ENCODE measurements around the gene PDF. TPM values are rescaled to one million over a fixed set of nuclear protein-coding genes. Genes with fewer than 3 reads are reported as not detected.
A peak's percentile ranks its signal among the peaks of the same experiment; 100 is the strongest.

PDF gene
- total and polyA plus RNA-seq, 2 of the 13 experiments (the other 11 are each of a cell fraction or from before 2014, with no cell fraction given), result 12.4 to 48.8 TPM

GRCh38 chr16:69339289-69340094 is 9.1 kb upstream of the PDF start, which contains the start of the genes COG8 and NIP7 (continued):
- TF ChIP-seq NCOA2 (CRISPR knock-in tag; IDR thresholded peaks at IDR 0.05) (no peak; the same call in none of the 2 replicates), ZBTB44 (CRISPR knock-in tag; IDR thresholded peaks at IDR 0.05) (peak; percentile 39; the same call in 1 of the 2 replicates), ZNF580 (CRISPR knock-in tag; IDR thresholded peaks at IDR 0.05; ENCODE audit: borderline replicate concordance, low read depth) (peak; percentile 79), ZNF17 (CRISPR knock-in tag; IDR thresholded peaks at IDR 0.05) (no peak), ZNF331 (CRISPR knock-in tag; IDR thresholded peaks at IDR 0.05) (peak; percentile 86; the same call in 1 of the 2 replicates), ARNT2 (CRISPR knock-in tag; IDR thresholded peaks at IDR 0.05; ENCODE audit: low read depth) (peak; percentile 85), HOXD1 (CRISPR knock-in tag; IDR thresholded peaks at IDR 0.05) (peak; percentile 64; the same call in 1 of the 2 replicates), ZNF652 (CRISPR knock-in tag; IDR thresholded peaks at IDR 0.05; ENCODE audit: borderline replicate concordance, low read depth) (peak; percentile 23), ELF4 (CRISPR knock-in tag; IDR thresholded peaks at IDR 0.05; ENCODE audit: borderline replicate concordance) (no peak), MAX (IDR thresholded peaks at IDR 0.05) (peak; percentile 95), ZNF570 (CRISPR knock-in tag; IDR thresholded peaks at IDR 0.05; ENCODE audit: borderline replicate concordance) (no peak), NCOA1 (CRISPR knock-in tag; IDR thresholded peaks at IDR 0.05) (no peak), RFXANK (CRISPR knock-in tag; IDR thresholded peaks at IDR 0.05) (0 out of 2 replicates have a peak, but pooled peaks have one; percentile 78), PRDM10 (CRISPR knock-in tag; IDR thresholded peaks at IDR 0.05; ENCODE audit: low read depth) (no peak; the same call in 1 of the 2 replicates), ZNF383 (CRISPR knock-in tag; IDR thresholded peaks at IDR 0.05; ENCODE audit: borderline replicate concordance) (peak; percentile 32; the same call in 1 of the 2 replicates), NFE2L2 (IDR thresholded peaks at IDR 0.05; ENCODE audit: low read length) (no peak), MIER3 (CRISPR knock-in tag; IDR thresholded peaks at IDR 0.05; ENCODE audit: borderline replicate concordance) (peak; percentile 70), HCFC1 (IDR thresholded peaks at IDR 0.05; ENCODE audit: low read depth, low read length) (peak; percentile 75)
